ENCODE measurements around the gene RAB7B.

RAB7B gene

GRCh38 chr1:205978676-205979075, 24.5 kb downstream of the RAB7B start:
- Histone ChIP-seq H3K4me2 (ENCODE audit: low read depth, low read length) (no peak overlapping the region), H2AFZ (ENCODE audit: low read length) (no peak overlapping the region), H3K27me3 (replicated peaks; ENCODE audit: insufficient read depth, low read length) (no peaks in the 10 kb centered on the region), H3F3A (ENCODE audit: insufficient read depth, low read length) (no peaks in the 10 kb centered on the region), H3K79me2 (ENCODE audit: low read length) (no peaks in the 10 kb centered on the region), H3K4me3 (ENCODE audit: low read length) (no peak overlapping the region), H3K9ac (ENCODE audit: low read length) (no peak overlapping the region), H3K9me3 (replicated peaks; ENCODE audit: insufficient read depth, low read length) (no peaks in the 10 kb centered on the region), H3K27ac (ENCODE audit: low read length) (no peak overlapping the region), H3K36me3 (replicated peaks; ENCODE audit: insufficient read depth, low read length) (no peaks in the 10 kb centered on the region), H3K4me1 (ENCODE audit: low read length) (no peaks in the 10 kb centered on the region), H4K20me1 (ENCODE audit: insufficient read depth, low read length) (no peaks in the 10 kb centered on the region), H3K9me2 (replicated peaks; ENCODE audit: insufficient read depth, low read length) (no peaks in the 10 kb centered on the region)
- DNase-seq: no peak
- no peak for TF ChIP-seq CTCF (IDR thresholded peaks at IDR 0.05; ENCODE audit: low read length)
- no peak for TF ChIP-seq EZH2 (optimal IDR thresholded peaks at IDR 0.05; ENCODE audit: low read depth, low read length)

GRCh38 chr1:205977402-205978014, 25.7 kb downstream of the RAB7B start:
- no peaks in the 10 kb centered on the region for H3K79me2 ChIP-seq (ENCODE audit: low read length)
- H3K9ac ChIP-seq (ENCODE audit: low read length): no peak overlapping the region
- no peak overlapping the region for H3K4me2 ChIP-seq (ENCODE audit: low read depth, low read length)
- H3K4me3 ChIP-seq (ENCODE audit: low read length): no peak overlapping the region
- H3K36me3 ChIP-seq (replicated peaks; ENCODE audit: insufficient read depth, low read length): no peaks in the 10 kb centered on the region
- H3K4me1 ChIP-seq (ENCODE audit: low read length): no peaks in the 10 kb centered on the region
- no peaks in the 10 kb centered on the region for H3K27me3 ChIP-seq (replicated peaks; ENCODE audit: insufficient read depth, low read length)
- no peak overlapping the region for H2AFZ ChIP-seq (ENCODE audit: low read length)
- no peaks in the 10 kb centered on the region for H3K9me3 ChIP-seq (replicated peaks; ENCODE audit: insufficient read depth, low read length)
- TF ChIP-seq CTCF (IDR thresholded peaks at IDR 0.05; ENCODE audit: low read length) (peak; percentile 100), EZH2 (optimal IDR thresholded peaks at IDR 0.05; ENCODE audit: low read depth, low read length) (no peak)
- peak; percentile 87 for DNase-seq
- no peaks in the 10 kb centered on the region for H3K9me2 ChIP-seq (replicated peaks; ENCODE audit: insufficient read depth, low read length)
- no peaks in the 10 kb centered on the region for H4K20me1 ChIP-seq (ENCODE audit: insufficient read depth, low read length)
- no peaks in the 10 kb centered on the region for H3F3A ChIP-seq (ENCODE audit: insufficient read depth, low read length)
- no peak overlapping the region for H3K27ac ChIP-seq (ENCODE audit: low read length)

GRCh38 chr1:205976708-205977401, 26.3 kb downstream of the RAB7B start:
- no peak overlapping the region for H3K9ac ChIP-seq (ENCODE audit: low read length)
- H2AFZ ChIP-seq (ENCODE audit: low read length): no peak overlapping the region

More at GRCh38 chr1:205976708-205977401, 26.3 kb downstream of the RAB7B start:
- Histone ChIP-seq H3F3A (ENCODE audit: insufficient read depth, low read length) (no peaks in the 10 kb centered on the region), H3K9me3 (replicated peaks; ENCODE audit: insufficient read depth, low read length) (no peaks in the 10 kb centered on the region), H3K79me2 (ENCODE audit: low read length) (no peaks in the 10 kb centered on the region), H3K9me2 (replicated peaks; ENCODE audit: insufficient read depth, low read length) (no peaks in the 10 kb centered on the region), H3K27me3 (replicated peaks; ENCODE audit: insufficient read depth, low read length) (no peaks in the 10 kb centered on the region), H3K4me1 (ENCODE audit: low read length) (no peaks in the 10 kb centered on the region), H3K27ac (ENCODE audit: low read length) (no peak overlapping the region), H3K4me3 (ENCODE audit: low read length) (no peak overlapping the region), H3K4me2 (ENCODE audit: low read depth, low read length) (no peak overlapping the region), H4K20me1 (ENCODE audit: insufficient read depth, low read length) (no peaks in the 10 kb centered on the region), H3K36me3 (replicated peaks; ENCODE audit: insufficient read depth, low read length) (no peaks in the 10 kb centered on the region)
- peak; percentile 10 for DNase-seq
- TF ChIP-seq EZH2phosphoT487 (IDR thresholded peaks at IDR 0.05; ENCODE audit: low read length) (no peak), CTCF (IDR thresholded peaks at IDR 0.05; ENCODE audit: low read length) (no peak), EZH2 (optimal IDR thresholded peaks at IDR 0.05; ENCODE audit: low read depth, low read length) (no peak)

Measured in MM.1S (cell line).